A673 (cell line): ENCODE results near the gene PRKCH.

ENCODE experiments used
- CTCF ChIP-seq: fragments of 300-800, 200-600 bp; sonication (generic); conservative IDR thresholded peaks from 2 replicates; pipeline ENCODE4 v1.5.1; 2017; ENCODE audit warnings: low read depth, mild to moderate bottlenecking, antibody characterized with exemption, low read length, moderate library complexity, mixed read lengths
- EZH2 ChIP-seq: fragments of 200-600 bp; sonication (generic); IDR thresholded peaks from 2 replicates; pipeline ENCODE4 v1.6.1; 2017; ENCODE audit warnings: borderline replicate concordance, low read depth, mild to moderate bottlenecking, mixed read lengths, antibody characterized with exemption, low read length; ENCODE audit not compliant: poor library complexity, severe bottlenecking

DNA sequence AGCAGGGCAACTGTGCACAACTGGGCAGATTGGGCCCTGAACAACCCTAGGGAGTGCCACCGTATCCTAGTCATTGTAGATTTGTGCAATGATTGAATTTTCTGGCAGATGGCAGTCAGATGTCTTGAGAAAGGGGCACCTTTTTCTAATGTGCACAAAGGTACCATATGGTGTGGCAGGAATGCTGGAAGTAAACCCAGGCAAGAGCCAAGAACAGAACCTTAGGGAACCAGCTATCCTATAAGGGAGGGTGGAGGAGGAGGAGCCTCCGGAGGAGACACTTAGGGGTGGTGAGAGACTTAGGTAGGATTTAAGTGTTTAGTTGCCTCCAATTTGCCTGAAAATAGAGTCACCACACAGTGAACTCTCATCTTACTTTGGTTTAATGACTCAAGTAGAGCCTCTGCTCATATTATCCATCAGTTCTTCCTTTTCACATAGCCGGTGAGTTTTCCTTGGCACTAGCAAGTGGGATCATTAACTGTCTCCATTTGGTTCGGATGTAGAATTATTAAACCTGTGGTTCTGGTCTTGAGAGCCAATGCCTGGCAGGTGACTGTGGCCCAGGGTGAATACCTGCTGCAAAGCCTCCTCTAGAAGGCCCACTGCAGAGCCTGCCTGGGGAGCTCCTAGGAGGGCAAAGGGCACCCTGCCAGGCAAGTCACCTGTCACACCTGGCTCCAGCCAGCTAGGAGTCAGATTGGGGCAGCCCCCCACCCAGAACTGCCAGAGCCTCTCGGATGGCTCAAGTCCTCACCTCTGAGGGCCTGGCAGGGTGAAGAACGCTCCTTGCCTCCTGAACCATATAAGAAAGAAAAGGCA is 189.6 kb downstream of the PRKCH start:
- TF ChIP-seq CTCF = no peak
- no peak for TF ChIP-seq EZH2
